ENCODE results near the gene SLC1A6.

DNA sequence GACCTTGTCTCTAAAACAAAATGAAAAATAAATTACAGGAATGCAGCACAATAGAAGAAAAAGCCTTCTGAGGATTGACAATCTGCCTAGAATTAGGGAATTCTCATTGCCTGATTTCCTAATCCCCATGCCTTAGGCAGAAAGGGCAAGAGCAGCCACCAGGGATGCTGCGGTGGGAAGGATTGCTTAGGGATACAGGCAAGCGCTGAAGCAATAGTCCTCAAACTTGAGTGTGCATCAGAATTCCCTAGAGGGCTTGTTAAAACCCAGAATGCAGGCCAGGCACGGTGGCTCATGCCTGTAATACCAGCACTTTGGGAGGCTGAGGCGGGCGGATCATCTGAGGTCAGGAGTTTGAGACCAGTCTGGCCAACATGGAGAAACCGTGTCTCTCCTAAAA is 39.4 kb downstream of the SLC1A6 start:
- TF ChIP-seq GATA3 (IDR thresholded peaks at IDR 0.05; ENCODE audit: low read depth, low read length) (no peak), GATA2 (IDR thresholded peaks at IDR 0.05; ENCODE audit: low read depth, low read length) (no peak)

All from SH-SY5Y (cell line).